Neural progenitor cell (in vitro differentiated cells): Measurements from ENCODE around the gene MYOM1.
"Not testable (repeated sequence)": the region's sequence is repeated elsewhere in the genome, so short reads cannot be mapped to it uniquely, and the experiment has no call there.

ENCODE experiments used
- CTCF ChIP-seq: fragments of 200-600 bp; sonication (generic); IDR thresholded peaks from 2 replicates; pipeline ENCODE4 v1.5.1; 2017; ENCODE audit warnings: antibody characterized with exemption, mild to moderate bottlenecking
- EZH2phosphoT487 ChIP-seq: fragments of 200-600 bp; sonication (generic); IDR thresholded peaks from 2 replicates; pipeline ENCODE4 v1.6.1; 2017; ENCODE audit warnings: antibody characterized with exemption

- TF ChIP-seq EZH2phosphoT487, CTCF: not testable (repeated sequence)
Measured at GRCh38 chr18:3063766-3064165, 156.0 kb downstream of the MYOM1 start.
